ENCODE results near the gene BABAM2. TPM values are rescaled to one million over a fixed set of nuclear protein-coding genes. Genes with fewer than 3 reads are reported as not detected.

The BABAM2 gene
- total and polyA plus RNA-seq, 2 of the 4 experiments (the other 2 are of a cell fraction) = 20.9 to 23.1 TPM

DNA sequence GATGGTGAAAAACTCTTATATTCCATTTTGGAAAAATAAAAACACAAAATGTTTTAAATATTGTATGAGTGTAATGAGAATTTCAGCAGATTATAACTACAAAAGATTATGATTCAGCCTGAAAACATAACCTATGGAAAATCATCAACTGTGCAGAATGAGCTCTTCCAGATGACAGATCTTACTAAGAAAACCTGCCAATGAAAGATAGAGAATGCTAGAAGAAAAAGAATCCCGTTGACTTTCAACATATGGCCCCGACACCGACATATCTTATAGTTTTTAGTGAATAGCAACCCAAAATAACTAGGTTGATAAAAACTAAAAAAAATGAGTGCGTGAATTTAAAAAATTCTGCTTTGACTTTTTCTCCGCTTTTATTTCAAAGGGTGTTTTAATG, 178.0 kb downstream of the BABAM2 start:
- H3K9me3 ChIP-seq (ENCODE audit: control insufficient read depth, insufficient read depth, low read length) = no peaks in the 10 kb centered on the region
- ATAC-seq (ENCODE audit: low read depth) (no peak), DNase-seq (no peak)
- H3K27ac ChIP-seq (ENCODE audit: insufficient read depth, low read length) = no peak overlapping the region
- H2BK120ac ChIP-seq (ENCODE audit: low read depth, low read length) = no peak overlapping the region
- CTCF ChIA-PET = no interaction called here
- H2BK5ac ChIP-seq (ENCODE audit: low read depth, low read length, poor library complexity, severe bottlenecking) = no peak overlapping the region
- H3K4me3 ChIP-seq (ENCODE audit: insufficient read depth, low read depth, low read length) = no peak overlapping the region
- no peak overlapping the region for H2AFZ ChIP-seq (replicated peaks; ENCODE audit: low read length, poor library complexity)
- intact Hi-C loops (cut with micrococcal nuclease) (no loop called here), in situ Hi-C loops (cut with MboI; ENCODE audit: low sequenced_read_pairs) (no loop called here), dilution Hi-C loops (cut with HindIII; ENCODE audit: low sequenced_read_pairs, unreplicated experiment) (no loop called here)
- no peak overlapping the region for H4K5ac ChIP-seq (ENCODE audit: low read depth, low read length)
- H4K20me1 ChIP-seq (ENCODE audit: insufficient read depth, low read length) = no peaks in the 10 kb centered on the region
- no CpG with 5 or more reads among the region's 5 CpGs for WGBS, 2 experiments (ENCODE audit: extremely low coverage in 2 of 2, insufficient read length in 1 of 2)
- no peak overlapping the region for H3K23ac ChIP-seq (ENCODE audit: low read depth, low read length)
- H4K91ac ChIP-seq (ENCODE audit: insufficient read depth, low read depth, low read length) = no peak overlapping the region
- H2AK5ac ChIP-seq (ENCODE audit: low read depth, low read length) = no peak overlapping the region
- no peak overlapping the region for H3K14ac ChIP-seq (replicated peaks; ENCODE audit: low read depth, low read length)
- H3K9me1 ChIP-seq (ENCODE audit: insufficient read depth, low read length) = 0 out of 2 replicates have a peak, but pooled peaks cover 3% of the 10 kb centered on the region
- H3K4ac ChIP-seq (ENCODE audit: low read depth, low read length) = no peak overlapping the region
- H3K56ac ChIP-seq (ENCODE audit: extremely low read depth, insufficient read depth, low read length) = no peak overlapping the region
- H3K36me3 ChIP-seq (ENCODE audit: control insufficient read depth, insufficient read depth, low read length) = no peaks in the 10 kb centered on the region
- H4K8ac ChIP-seq (ENCODE audit: low read depth in 2 of 2, low read length in 2 of 2) = no peak overlapping the region
- H2BK20ac ChIP-seq (ENCODE audit: low read depth, low read length) = no peak overlapping the region
- H3K4me1 ChIP-seq (ENCODE audit: control insufficient read depth, insufficient read depth, low read length) = no peaks in the 10 kb centered on the region
- no peaks in the 10 kb centered on the region for H3K27me3 ChIP-seq (ENCODE audit: control insufficient read depth, insufficient read depth, low read length)
- no peak overlapping the region for H3K18ac ChIP-seq (ENCODE audit: low read depth, low read length)
- no TSS peak for BruUV-seq (replicated peaks)
- no peak overlapping the region for H2AK9ac ChIP-seq (replicated peaks; ENCODE audit: low read depth, low read length, poor library complexity)
- no peak overlapping the region for H2BK15ac ChIP-seq (ENCODE audit: low read depth, low read length)
- no peaks in the 10 kb centered on the region for H3K79me1 ChIP-seq (ENCODE audit: low read depth in 1 of 2, low read length in 2 of 2)
- no peak overlapping the region for H3K9ac ChIP-seq (ENCODE audit: low read depth, low read length)
- POLR2A ChIA-PET (ENCODE audit: unreplicated experiment) = no interaction called here
- no peak overlapping the region for H3K4me2 ChIP-seq (ENCODE audit: low read depth, low read length)
- TF ChIP-seq BHLHE40 (IDR thresholded peaks at IDR 0.05; ENCODE audit: low read depth, low read length) (no peak), CHD1 (IDR thresholded peaks at IDR 0.05; ENCODE audit: low read depth, low read length) (no peak), RCOR1 (IDR thresholded peaks at IDR 0.05; ENCODE audit: insufficient replicate concordance, low read length) (no peak), CEBPB (IDR thresholded peaks at IDR 0.05; ENCODE audit: low read depth, low read length) (no peak), FOS (IDR thresholded peaks at IDR 0.05; ENCODE audit: low read depth, low read length) (no peak), RFX5 (IDR thresholded peaks at IDR 0.05; ENCODE audit: low read depth, low read length) (no peak), MAFK (IDR thresholded peaks at IDR 0.05; ENCODE audit: low read depth, low read length) (no peak), NFE2L2 (IDR thresholded peaks at IDR 0.05; ENCODE audit: low read depth, low read length) (no peak), CTCF (conservative IDR thresholded peaks at IDR 0.05; ENCODE audit: low read depth, low read length) (no peak), SMC3 (IDR thresholded peaks at IDR 0.05; ENCODE audit: low read depth, low read length) (no peak)
- TF ChIP-seq, protein P1, sequence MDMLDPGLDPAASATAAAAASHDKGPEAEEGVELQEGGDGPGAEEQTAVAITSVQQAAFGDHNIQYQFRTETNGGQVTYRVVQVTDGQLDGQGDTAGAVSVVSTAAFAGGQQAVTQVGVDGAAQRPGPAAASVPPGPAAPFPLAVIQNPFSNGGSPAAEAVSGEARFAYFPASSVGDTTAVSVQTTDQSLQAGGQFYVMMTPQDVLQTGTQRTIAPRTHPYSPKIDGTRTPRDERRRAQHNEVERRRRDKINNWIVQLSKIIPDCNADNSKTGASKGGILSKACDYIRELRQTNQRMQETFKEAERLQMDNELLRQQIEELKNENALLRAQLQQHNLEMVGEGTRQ (IDR thresholded peaks at IDR 0.05; ENCODE audit: low read depth, low read length) = no peak
